Esophagus muscularis mucosa (tissue), 4 donors: ENCODE results near the gene UBE2R2. TPM values are rescaled to one million over a fixed set of nuclear protein-coding genes. Genes with fewer than 3 reads are reported as not detected.
"Not testable (repeated sequence)": the region's sequence is repeated elsewhere in the genome, so short reads cannot be mapped to it uniquely, and the experiment has no call there.

Experiments
- DNase-seq: peaks from one replicate; pipeline ENCODE4 v3.0.0-alpha.2; 2017; ENCODE audit errors: extremely low spot score
- H3K27ac ChIP-seq, 4 donors: fragments of 200-600 bp; sonication (generic); replicated peaks in 1 of 4; 1 replicate in 3 of 4; 2 replicates in 1 of 4; pipeline ENCODE4 v1.5.1; 2016 to 2019; ENCODE audit warnings: mild to moderate bottlenecking in 1 of 4
- H3K27me3 ChIP-seq, 4 donors: fragments of 200-600 bp; sonication (generic); one replicate each; pipeline versions ENCODE4 v1.5.1 to v1.6.0; 2016 to 2019
- H3K36me3 ChIP-seq, 4 donors: fragments of 200-600 bp; sonication (generic); one replicate each; pipeline ENCODE4 v1.5.1; 2016 to 2019
- H3K4me1 ChIP-seq, 4 donors: fragments of 200-600 bp; sonication (generic); one replicate each; pipeline ENCODE4 v1.5.1; 2016 to 2019
- H3K4me3 ChIP-seq, 4 donors: fragments of 200-600 bp; sonication (generic); 1 replicate in 2 of 4; 2 replicates in 2 of 4; pipeline ENCODE4 v1.5.1; 2016 to 2019; ENCODE audit warnings: mild to moderate bottlenecking in 4 of 4, moderate library complexity in 1 of 4
- H3K9me3 ChIP-seq, 4 donors: fragments of 200-600 bp; sonication (generic); 1 replicate in 3 of 4; 2 replicates in 1 of 4; pipeline ENCODE4 v1.5.1; 2016 to 2019
- CTCF ChIP-seq, 3 experiments: fragments of 200-600 bp in 2 of 3; fragments of 450-650 bp in 1 of 3; sonication (generic) in 2 of 3; IDR thresholded peaks; one replicate each; pipeline ENCODE4 v1.5.1; 2017 to 2019; ENCODE audit warnings: antibody characterized with exemption in 3 of 3, mild to moderate bottlenecking in 2 of 3, moderate library complexity in 1 of 3
- EP300 ChIP-seq: sonication (generic); formaldehyde crosslinking; IDR thresholded peaks from one replicate; pipeline ENCODE4 v1.6.1; 2017; ENCODE audit warnings: antibody characterized with exemption
- POLR2A ChIP-seq: fragments of 450-650 bp; IDR thresholded peaks from one replicate; pipeline ENCODE4 v1.6.1; 2017; ENCODE audit warnings: antibody characterized with exemption, moderate library complexity, mild to moderate bottlenecking, low read depth
- POLR2AphosphoS5 ChIP-seq, 2 donors: sonication (generic); formaldehyde crosslinking; IDR thresholded peaks; one replicate each; pipeline ENCODE4 v1.6.1; 2017; ENCODE audit warnings: antibody characterized with exemption in 2 of 2
- WGBS: methylation state at CpG from one replicate; pipeline ENCODE4 v1.1.5; 2018; 5-methylcytosine and 5-hydroxymethylcytosine counted together
- intact Hi-C: fragments of 100-400 bp; cut with DNase I; formaldehyde crosslinking; loops from one replicate; pipeline ENCODE4 v1.15.1; 2023
- total RNA-seq, 4 donors: library from RNA; depleted of rRNA; stranded (reverse); fragments of >200 nt; gene quantifications; one replicate each; pipeline versions ENCODE4 v1.1.0 to v1.2.1, GENCODE V29; 2016

The UBE2R2 gene
- total RNA-seq, 4 donors from 2014 or later, result 27.8 to 45.1 (median 34.4) TPM

GRCh38 chr9:33794560-33794959, 22.4 kb upstream of the UBE2R2 start:
- no peak overlapping the region for H3K27ac ChIP-seq
- H3K36me3 ChIP-seq, result no peaks in the 10 kb centered on the region
- no peak overlapping the region for H3K4me3 ChIP-seq
- intact Hi-C loops, result no loop called here
- no peak for TF ChIP-seq POLR2AphosphoS5 (IDR thresholded peaks at IDR 0.05)
- TF ChIP-seq POLR2A, result no peak
- TF ChIP-seq EP300, result no peak
- no peak for TF ChIP-seq CTCF (IDR thresholded peaks at IDR 0.05)
- WGBS, result 82% methylated on average over 2 of the region's 2 CpGs
- H3K9me3 ChIP-seq, result no peaks in the 10 kb centered on the region
- H3K27me3 ChIP-seq, result peaks cover 0 to 32% (median 0%) of the 10 kb centered on the region in 4 donors
- H3K4me1 ChIP-seq, result no peaks in the 10 kb centered on the region
- no peak for DNase-seq

- no peaks in the 10 kb centered on the region for H3K36me3 ChIP-seq
- H3K27ac ChIP-seq, result no peak within 1 kb of the TSS
- H3K27me3 ChIP-seq, result peaks cover 0 to 32% (median 0%) of the 10 kb centered on the region in 4 donors
- H3K4me1 ChIP-seq, result no peaks in the 10 kb centered on the region
- TF ChIP-seq CTCF (IDR thresholded peaks at IDR 0.05) (no peak), POLR2AphosphoS5 (IDR thresholded peaks at IDR 0.05) (no peak), EP300 (no peak), POLR2A (no peak)
- 78% methylated on average over 4 of the region's 4 CpGs for WGBS
- H3K4me3 ChIP-seq, result no peak within 1 kb of the TSS
- no peaks in the 10 kb centered on the region for H3K9me3 ChIP-seq
- intact Hi-C loops, result no loop called here
- DNase-seq, result no peak
These were observed 21.7 kb upstream of the UBE2R2 start, which contains the start of gene PRSS3 for GRCh38 chr9:33795281-33795680. PRSS3 (plus strand) TSS chr9:33795561; CDS start chr9:33795574, 13 bp downstream.

- H3K36me3 ChIP-seq, result no peaks in the 10 kb centered on the region
- no peak overlapping the region for H3K4me3 ChIP-seq
- intact Hi-C loops, result no loop called here
- WGBS, result 75% methylated on average over 4 of the region's 4 CpGs
- no peak for DNase-seq
- H3K27me3 ChIP-seq, result peaks cover 0 to 32% (median 0%) of the 10 kb centered on the region in 4 donors
- H3K27ac ChIP-seq, result no peak overlapping the region
- TF ChIP-seq POLR2A, result no peak
- TF ChIP-seq EP300, result no peak
- no peaks in the 10 kb centered on the region for H3K9me3 ChIP-seq
- H3K4me1 ChIP-seq, result no peaks in the 10 kb centered on the region
These were observed 21.1 kb upstream of the UBE2R2 start for GRCh38 chr9:33795819-33796218.

- H3K4me1 ChIP-seq, intact Hi-C loops, DNase-seq, H3K9me3 ChIP-seq, H3K27ac ChIP-seq, H3K4me3 ChIP-seq, H3K36me3 ChIP-seq: not testable (repeated sequence)
- H3K27me3 ChIP-seq, result peaks cover 0 to 32% (median 0%) of the 10 kb centered on the region in 4 donors
- WGBS, result 73% methylated on average over 5 of the region's 5 CpGs
These were observed 20.3 kb upstream of the UBE2R2 start for GRCh38 chr9:33796679-33797078.

- no peaks in the 10 kb centered on the region for H3K4me1 ChIP-seq
- no peak for DNase-seq
- no peak overlapping the region for H3K4me3 ChIP-seq
- TF ChIP-seq EP300 (no peak), POLR2A (no peak), POLR2AphosphoS5 (IDR thresholded peaks at IDR 0.05) (no peak), CTCF (IDR thresholded peaks at IDR 0.05) (no peak)
- no peak overlapping the region for H3K27ac ChIP-seq
- intact Hi-C loops, result no loop called here
- 96% methylated on average over 6 of the region's 8 CpGs for WGBS
- peaks cover 0 to 32% (median 0%) of the 10 kb centered on the region in 4 donors for H3K27me3 ChIP-seq
- no peaks in the 10 kb centered on the region for H3K36me3 ChIP-seq
- no peaks in the 10 kb centered on the region for H3K9me3 ChIP-seq
These were observed 19.1 kb upstream of the UBE2R2 start for GRCh38 chr9:33797837-33798236.

- Histone ChIP-seq H3K27me3 (peaks cover 0 to 32% (median 0%) of the 10 kb centered on the region in 4 donors), H3K4me1 (no peaks in the 10 kb centered on the region), H3K9me3 (no peaks in the 10 kb centered on the region), H3K27ac (no peak overlapping the region), H3K36me3 (no peaks in the 10 kb centered on the region), H3K4me3 (no peak overlapping the region)
- no peak for DNase-seq
- intact Hi-C loops, result no loop called here
- 85% methylated on average over 9 of the region's 10 CpGs for WGBS
- no peak for TF ChIP-seq POLR2A
- TF ChIP-seq CTCF (IDR thresholded peaks at IDR 0.05), result no peak
- no peak for TF ChIP-seq POLR2AphosphoS5 (IDR thresholded peaks at IDR 0.05)
- TF ChIP-seq EP300, result no peak
These were observed 18.4 kb upstream of the UBE2R2 start for GRCh38 chr9:33798545-33798944.
